Measurements from ENCODE around the gene ABRACL. TPM values are rescaled to one million over a fixed set of nuclear protein-coding genes. Genes with fewer than 3 reads are reported as not detected.
"Not testable (repeated sequence)": the region's sequence is repeated elsewhere in the genome, so short reads cannot be mapped to it uniquely, and the experiment has no call there.

Gene ABRACL
- total RNA-seq, 1 donor from 2014 or later, result 8.5 TPM

GRCh38 chr6:139006477-139006876 lies 22.1 kb upstream of the ABRACL start:
- no peak for ATAC-seq
- intact Hi-C loops (cut with DNase I), result no loop called here

GRCh38 chr6:139007428-139007827 lies 21.1 kb upstream of the ABRACL start:
- ATAC-seq (no peak), DNase-seq (ENCODE audit: low spot score) (no peak)
- intact Hi-C loops (cut with DNase I), result no loop called here

More at GRCh38 chr6:139006477-139006876, 22.1 kb upstream of the ABRACL start:
- no peak for DNase-seq (ENCODE audit: low spot score)

- intact Hi-C loops (cut with DNase I), result no loop called here
- ATAC-seq (no peak), DNase-seq (ENCODE audit: low spot score) (no peak)
Measured at GRCh38 chr6:139008117-139008516, 20.4 kb upstream of the ABRACL start.

GRCh38 chr6:139010674-139011073 lies 17.9 kb upstream of the ABRACL start:
- ATAC-seq (no peak), DNase-seq (ENCODE audit: low spot score) (no peak)
- intact Hi-C loops (cut with DNase I), result no loop called here

GRCh38 chr6:139011980-139012379 lies 16.6 kb upstream of the ABRACL start:
- ATAC-seq (no peak), DNase-seq (ENCODE audit: low spot score) (no peak)
- intact Hi-C loops (cut with DNase I), result no loop called here

GRCh38 chr6:139013185-139013800 lies 15.3 kb upstream of the ABRACL start:
- intact Hi-C loops (cut with DNase I), result no loop called here

GRCh38 chr6:139014945-139015344 lies 13.6 kb upstream of the ABRACL start:
- DNase-seq (ENCODE audit: low spot score), result no peak

More at GRCh38 chr6:139013185-139013800, 15.3 kb upstream of the ABRACL start:
- DNase-seq (ENCODE audit: low spot score) (no peak), ATAC-seq (no peak)

GRCh38 chr6:139016337-139017213 lies 12.0 kb upstream of the ABRACL start:
- DNase-seq (ENCODE audit: low spot score), result no peak
- ATAC-seq, result peak; percentile 67
- intact Hi-C loops (cut with DNase I), result no loop called here

More at GRCh38 chr6:139014945-139015344, 13.6 kb upstream of the ABRACL start:
- ATAC-seq, result no peak
- intact Hi-C loops (cut with DNase I), result no loop called here

- ATAC-seq (peak; percentile 73), DNase-seq (ENCODE audit: low spot score) (no peak)
- intact Hi-C loops (cut with DNase I), result no loop called here
Measured at GRCh38 chr6:139017227-139017626, 11.3 kb upstream of the ABRACL start.

GRCh38 chr6:139019722-139020121 lies 8.8 kb upstream of the ABRACL start:
- DNase-seq (ENCODE audit: low spot score), result no peak
- intact Hi-C loops (cut with DNase I), result no loop called here
- no peak for ATAC-seq

GRCh38 chr6:139020689-139021088 lies 7.9 kb upstream of the ABRACL start:
- DNase-seq (ENCODE audit: low spot score) (no peak), ATAC-seq (no peak)
- intact Hi-C loops (cut with DNase I), result no loop called here

- ATAC-seq; intact Hi-C loops (cut with DNase I); DNase-seq (ENCODE audit: low spot score): not testable (repeated sequence)
Measured at GRCh38 chr6:139025416-139025815, 3.1 kb upstream of the ABRACL start.

GRCh38 chr6:139027620-139028182 lies 844 bp upstream of the ABRACL start:
- intact Hi-C loops (cut with DNase I), result no loop called here
- no peak for ATAC-seq

GRCh38 chr6:139028215-139028657 lies 309 bp upstream of the ABRACL start:
- no peak for DNase-seq (ENCODE audit: low spot score)
- ATAC-seq, result no peak
- intact Hi-C loops (cut with DNase I), result no loop called here

More at GRCh38 chr6:139027620-139028182, 844 bp upstream of the ABRACL start:
- no peak for DNase-seq (ENCODE audit: low spot score)

- ATAC-seq (peak; percentile 70), DNase-seq (ENCODE audit: low spot score) (peak; percentile 69)
- intact Hi-C loops (cut with DNase I), result no loop called here
Measured at GRCh38 chr6:139029470-139030227, 1.1 kb downstream of the ABRACL start.

- ATAC-seq (no peak), DNase-seq (ENCODE audit: low spot score) (no peak)
- intact Hi-C loops (cut with DNase I), result no loop called here
Measured at GRCh38 chr6:139030228-139030963, 1.9 kb downstream of the ABRACL start.

GRCh38 chr6:139037490-139037889 lies 8.9 kb downstream of the ABRACL start:
- DNase-seq (ENCODE audit: low spot score) (no peak), ATAC-seq (peak; percentile 72)
- intact Hi-C loops (cut with DNase I), result no loop called here

- intact Hi-C loops (cut with DNase I), result no loop called here
- ATAC-seq (no peak), DNase-seq (ENCODE audit: low spot score) (no peak)
Measured at GRCh38 chr6:139044250-139044649, 15.7 kb downstream of the ABRACL start.
